ENCODE data around the gene DNAJC7.

The DNAJC7 gene

GRCh38 chr17:41959336-41960095 lies 57.7 kb downstream of the DNAJC7 start:
- TF ChIP-seq POLR2AphosphoS5 (IDR thresholded peaks at IDR 0.05; ENCODE audit: low read depth, low read length) (no peak), TAF1 (IDR thresholded peaks at IDR 0.05; ENCODE audit: borderline replicate concordance, insufficient read depth, low read length) (no peak), FOXP2 (optimal IDR thresholded peaks at IDR 0.05; ENCODE audit: borderline replicate concordance, extremely low read depth, extremely low read length, insufficient read depth) (no peak), SIN3A (IDR thresholded peaks at IDR 0.05; ENCODE audit: borderline replicate concordance, insufficient read depth, low read length) (no peak), REST (IDR thresholded peaks at IDR 0.05; ENCODE audit: insufficient read depth in 1 of 2, low read depth in 2 of 2, low read length in 2 of 2) (no peak)

GRCh38 chr17:41959030-41959335 lies 58.3 kb downstream of the DNAJC7 start:
- TF ChIP-seq REST (IDR thresholded peaks at IDR 0.05; ENCODE audit: insufficient read depth in 1 of 2, low read depth in 2 of 2, low read length in 2 of 2), result no peak
- TF ChIP-seq SIN3A (IDR thresholded peaks at IDR 0.05; ENCODE audit: borderline replicate concordance, insufficient read depth, low read length), result no peak
- no peak for TF ChIP-seq TAF1 (IDR thresholded peaks at IDR 0.05; ENCODE audit: borderline replicate concordance, insufficient read depth, low read length)
- TF ChIP-seq FOXP2 (optimal IDR thresholded peaks at IDR 0.05; ENCODE audit: borderline replicate concordance, extremely low read depth, extremely low read length, insufficient read depth), result no peak
- TF ChIP-seq POLR2AphosphoS5 (IDR thresholded peaks at IDR 0.05; ENCODE audit: low read depth, low read length), result no peak

- TF ChIP-seq SIN3A (IDR thresholded peaks at IDR 0.05; ENCODE audit: borderline replicate concordance, insufficient read depth, low read length) (no peak), TAF1 (IDR thresholded peaks at IDR 0.05; ENCODE audit: borderline replicate concordance, insufficient read depth, low read length) (no peak), FOXP2 (optimal IDR thresholded peaks at IDR 0.05; ENCODE audit: borderline replicate concordance, extremely low read depth, extremely low read length, insufficient read depth) (no peak), REST (IDR thresholded peaks at IDR 0.05; ENCODE audit: insufficient read depth in 1 of 2, low read depth in 2 of 2, low read length in 2 of 2) (no peak), POLR2AphosphoS5 (IDR thresholded peaks at IDR 0.05; ENCODE audit: low read depth, low read length) (no peak)
Observed at GRCh38 chr17:41957869-41958439, 59.3 kb downstream of the DNAJC7 start.

GRCh38 chr17:41957031-41957868 lies 60.0 kb downstream of the DNAJC7 start:
- TF ChIP-seq TAF1 (IDR thresholded peaks at IDR 0.05; ENCODE audit: borderline replicate concordance, insufficient read depth, low read length) (no peak), REST (IDR thresholded peaks at IDR 0.05; ENCODE audit: insufficient read depth in 1 of 2, low read depth in 2 of 2, low read length in 2 of 2) (no peak), FOXP2 (optimal IDR thresholded peaks at IDR 0.05; ENCODE audit: borderline replicate concordance, extremely low read depth, extremely low read length, insufficient read depth) (no peak), SIN3A (IDR thresholded peaks at IDR 0.05; ENCODE audit: borderline replicate concordance, insufficient read depth, low read length) (no peak), POLR2AphosphoS5 (IDR thresholded peaks at IDR 0.05; ENCODE audit: low read depth, low read length) (no peak)

Measured in PFSK-1 (cell line).